HepG2 (cell line): ENCODE data around the gene MRPL38. TPM values are rescaled to one million over a fixed set of nuclear protein-coding genes. Genes with fewer than 3 reads are reported as not detected.

Experiments used
- CCAR2 ChIP-seq: fragments of 200-400 bp; formaldehyde crosslinking; optimal IDR thresholded peaks from 2 replicates; pipeline ENCODE3; 2018; ENCODE audit warnings: low read depth, mild to moderate bottlenecking, low read length, moderate library complexity
- DPF2 ChIP-seq: sonication (generic); formaldehyde crosslinking; IDR thresholded peaks from 2 replicates; pipeline ENCODE4 v1.4.0; 2020; ENCODE audit warnings: mild to moderate bottlenecking, low read depth, missing genetic modification reagents, borderline replicate concordance
- EEA1 ChIP-seq: sonication (generic); formaldehyde crosslinking; IDR thresholded peaks from 2 replicates; pipeline ENCODE4 v1.5.1; 2020; ENCODE audit warnings: mild to moderate bottlenecking, missing genetic modification reagents, borderline replicate concordance
- ELF4 ChIP-seq: sonication (generic); formaldehyde crosslinking; IDR thresholded peaks from 2 replicates; pipeline ENCODE4 v1.5.0; 2020; ENCODE audit warnings: missing genetic modification reagents, mild to moderate bottlenecking, moderate library complexity, borderline replicate concordance
- HDAC1 ChIP-seq: sonication (generic); formaldehyde crosslinking; IDR thresholded peaks from 2 replicates; pipeline ENCODE4 v1.5.1; 2020; ENCODE audit warnings: mild to moderate bottlenecking, missing genetic modification reagents
- IRF2 ChIP-seq: IDR thresholded peaks from 2 replicates; pipeline ENCODE4 v1.6.1; 2018; ENCODE audit warnings: missing genetic modification reagents, missing compliant biosample characterization
- ISX ChIP-seq: sonication (generic); formaldehyde crosslinking; conservative IDR thresholded peaks from 2 replicates; pipeline ENCODE4 v1.5.0; 2020; ENCODE audit warnings: missing genetic modification reagents
- KLF13 ChIP-seq: sonication (generic); formaldehyde crosslinking; IDR thresholded peaks from 2 replicates; pipeline ENCODE4 v1.4.0; 2020; ENCODE audit warnings: mild to moderate bottlenecking, missing genetic modification reagents
- NONO ChIP-seq, 2 experiments: fragments of 450-650 bp in 1 of 2; sonication (generic) in 1 of 2; formaldehyde crosslinking in 1 of 2; IDR thresholded peaks in 1 of 2; conservative IDR thresholded peaks in 1 of 2; 2 replicates each; pipeline versions ENCODE4 v1.6.1 to v1.8.0; 2017 to 2022; ENCODE audit warnings: mild to moderate bottlenecking in 1 of 2, missing genetic modification reagents in 1 of 2, moderate library complexity in 1 of 2
- PHB2 ChIP-seq: fragments of 450-650 bp; IDR thresholded peaks from 2 replicates; pipeline ENCODE4 v1.6.1; 2018; ENCODE audit not compliant: partially characterized antibody
- POGZ ChIP-seq: sonication (generic); formaldehyde crosslinking; IDR thresholded peaks from 2 replicates; pipeline ENCODE4 v1.4.0; 2020; ENCODE audit warnings: mild to moderate bottlenecking, missing genetic modification reagents
- SALL2 ChIP-seq: sonication (generic); formaldehyde crosslinking; IDR thresholded peaks from 2 replicates; pipeline ENCODE4 v1.8.1; 2023; ENCODE audit warnings: mild to moderate bottlenecking, missing genetic modification reagents, inconsistent platforms
- TAF1 ChIP-seq: sonication (generic); formaldehyde crosslinking; IDR thresholded peaks from 2 replicates; pipeline ENCODE4 v1.4.0; 2020; ENCODE audit warnings: missing genetic modification reagents
- ZBTB38 ChIP-seq: sonication (generic); formaldehyde crosslinking; IDR thresholded peaks from 2 replicates; pipeline ENCODE4 v1.5.1; 2020; ENCODE audit warnings: mild to moderate bottlenecking, missing genetic modification reagents
- ZNF136 ChIP-seq: sonication (generic); formaldehyde crosslinking; IDR thresholded peaks from 2 replicates; pipeline ENCODE4 v1.8.1; 2022; ENCODE audit warnings: low read depth, mild to moderate bottlenecking, moderate library complexity, missing genetic modification reagents
- ZNF333 ChIP-seq: sonication (generic); formaldehyde crosslinking; IDR thresholded peaks from 2 replicates; pipeline ENCODE4 v1.4.0; 2020; ENCODE audit warnings: mild to moderate bottlenecking, missing genetic modification reagents, borderline replicate concordance
- ZNF460 ChIP-seq: sonication (generic); formaldehyde crosslinking; IDR thresholded peaks from 2 replicates; pipeline ENCODE4 v1.5.1; 2020; ENCODE audit warnings: missing genetic modification reagents, mild to moderate bottlenecking, borderline replicate concordance
- ZNF557 ChIP-seq: sonication (generic); formaldehyde crosslinking; IDR thresholded peaks from 2 replicates; pipeline ENCODE4 v1.4.0; 2020; ENCODE audit warnings: missing genetic modification reagents
- ZNF792 ChIP-seq: IDR thresholded peaks from 2 replicates; pipeline ENCODE4 v1.6.1; 2016
- ZNF850 ChIP-seq: sonication (generic); formaldehyde crosslinking; conservative IDR thresholded peaks from 2 replicates; pipeline ENCODE4 v1.9.0; 2021; ENCODE audit warnings: mild to moderate bottlenecking, missing genetic modification reagents
- polyA plus RNA-seq, 8 experiments: library from polyadenylated mRNA; depleted of rRNA in 3 of 8; stranded (reverse) in 7 of 8; unstranded in 1 of 8; fragments of >200 nt; fragmentation: Illumina TruSeq in 4 of 8; extraction: Trizol in 4 of 8; gene quantifications; 2 replicates each; pipeline versions ENCODE4 v1.2.1 to v1.2.3, GENCODE V29; 2011 to 2016; ENCODE audit warnings: low read depth in 4 of 8, missing spikeins in 1 of 8, mixed read lengths in 1 of 8; ENCODE audit not compliant: insufficient read depth in 1 of 8
- total RNA-seq, 5 experiments: library from RNA; depleted of rRNA; stranded (reverse); fragments of >200 nt; fragmentation: Illumina TruSeq; extraction: Trizol; gene quantifications; 2 replicates each; pipeline ENCODE4 v1.2.3, GENCODE V29; 2016; ENCODE audit warnings: low read depth in 1 of 5
- TF ChIP-seq, protein P1 (sequence below): sonication (generic); formaldehyde crosslinking; IDR thresholded peaks from 2 replicates; pipeline ENCODE4 v1.4.0; 2020; ENCODE audit warnings: missing genetic modification reagents
- TF ChIP-seq, protein P2 (sequence below): IDR thresholded peaks from 2 replicates; pipeline ENCODE4 v1.6.1; 2016; ENCODE audit warnings: low read depth, missing genetic modification reagents, missing compliant biosample characterization
- TF ChIP-seq, protein P3 (sequence below): IDR thresholded peaks from 2 replicates; pipeline ENCODE4 v1.6.1; 2016

Gene MRPL38
- total and polyA plus RNA-seq, 2 of the 13 experiments (the other 11 are each of a cell fraction or from before 2014, with no cell fraction given): 83.7 to 125 TPM

DNA sequence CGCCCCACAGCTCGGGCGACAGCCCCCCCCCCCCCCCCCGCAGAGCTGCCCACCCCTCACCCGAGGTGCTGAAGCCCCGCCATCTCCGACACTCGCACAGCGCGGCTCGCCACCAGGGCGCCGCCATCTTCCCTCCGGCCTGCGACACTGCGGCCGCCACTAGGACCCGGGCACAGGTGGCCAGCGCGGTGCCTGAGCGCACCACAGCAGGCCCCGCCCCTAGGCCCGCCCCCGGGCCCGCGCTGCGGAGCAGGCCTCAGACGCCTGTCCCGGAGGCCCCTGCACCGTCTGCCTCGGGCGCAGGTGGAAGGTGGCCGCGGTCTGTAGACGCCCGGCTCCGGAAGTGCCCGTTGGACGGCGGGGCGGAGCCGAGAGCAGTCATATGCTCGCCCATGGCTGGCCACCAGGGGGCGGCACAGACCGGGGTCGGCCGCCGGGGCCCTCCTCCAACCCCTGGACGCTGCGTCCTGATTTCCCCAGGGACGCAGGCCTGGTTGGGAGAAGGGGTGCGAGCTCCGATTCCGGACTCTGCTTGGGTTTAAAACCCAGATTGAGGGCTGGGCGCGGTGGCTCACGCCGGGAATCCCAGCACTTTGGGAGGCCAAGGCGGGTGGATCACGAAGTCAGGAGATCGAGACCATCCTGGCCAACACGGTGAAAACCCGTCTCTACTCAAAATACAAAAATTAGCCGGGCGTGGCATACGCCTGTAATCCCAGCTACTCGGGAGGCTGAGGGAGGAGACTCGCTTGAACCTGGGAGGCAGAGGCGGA is at the start of gene MRPL38 (continued):
- TF ChIP-seq CCAR2 (no peak), ZNF333 (CRISPR knock-in tag) (peak; percentile 91), ELF4 (CRISPR knock-in tag) (peak; percentile 59; the same call in 1 of the 2 replicates), KLF13 (no peak), HDAC1 (CRISPR knock-in tag) (peak; percentile 92), TAF1 (CRISPR knock-in tag) (peak; percentile 92), ZNF850 (CRISPR knock-in tag) (peak; percentile 85; the same call in 1 of the 2 replicates), SALL2 (CRISPR knock-in tag) (peak; percentile 99), ZBTB38 (CRISPR knock-in tag) (peak; percentile 98), NONO (IDR thresholded peaks at IDR 0.05) (no peak), NONO (CRISPR knock-in tag; conservative IDR thresholded peaks at IDR 0.05) (peak; percentile 99), PHB2 (no peak), ZNF136 (peak; percentile 62; the same call in 1 of the 2 replicates), ISX (CRISPR knock-in tag) (0 out of 2 replicates have a peak, but pooled peaks have one; percentile 51), ZNF557 (CRISPR knock-in tag) (peak; percentile 94; the same call in 1 of the 2 replicates), ZNF460 (CRISPR knock-in tag) (peak; percentile 84; the same call in 1 of the 2 replicates), ZNF792 (CRISPR knock-in tag) (peak; percentile 97), EEA1 (CRISPR knock-in tag) (peak; percentile 82; the same call in 1 of the 2 replicates), DPF2 (CRISPR knock-in tag) (0 out of 2 replicates have a peak, but pooled peaks have one; percentile 58), IRF2 (peak; percentile 98), POGZ (CRISPR knock-in tag) (peak; percentile 87)
- TF ChIP-seq, protein P1, sequence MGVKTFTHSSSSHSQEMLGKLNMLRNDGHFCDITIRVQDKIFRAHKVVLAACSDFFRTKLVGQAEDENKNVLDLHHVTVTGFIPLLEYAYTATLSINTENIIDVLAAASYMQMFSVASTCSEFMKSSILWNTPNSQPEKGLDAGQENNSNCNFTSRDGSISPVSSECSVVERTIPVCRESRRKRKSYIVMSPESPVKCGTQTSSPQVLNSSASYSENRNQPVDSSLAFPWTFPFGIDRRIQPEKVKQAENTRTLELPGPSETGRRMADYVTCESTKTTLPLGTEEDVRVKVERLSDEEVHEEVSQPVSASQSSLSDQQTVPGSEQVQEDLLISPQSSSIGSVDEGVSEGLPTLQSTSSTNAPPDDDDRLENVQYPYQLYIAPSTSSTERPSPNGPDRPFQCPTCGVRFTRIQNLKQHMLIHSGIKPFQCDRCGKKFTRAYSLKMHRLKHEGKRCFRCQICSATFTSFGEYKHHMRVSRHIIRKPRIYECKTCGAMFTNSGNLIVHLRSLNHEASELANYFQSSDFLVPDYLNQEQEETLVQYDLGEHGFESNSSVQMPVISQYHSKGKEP (CRISPR knock-in tag): peak; percentile 82; the same call in 1 of the 2 replicates
- TF ChIP-seq, protein P2, sequence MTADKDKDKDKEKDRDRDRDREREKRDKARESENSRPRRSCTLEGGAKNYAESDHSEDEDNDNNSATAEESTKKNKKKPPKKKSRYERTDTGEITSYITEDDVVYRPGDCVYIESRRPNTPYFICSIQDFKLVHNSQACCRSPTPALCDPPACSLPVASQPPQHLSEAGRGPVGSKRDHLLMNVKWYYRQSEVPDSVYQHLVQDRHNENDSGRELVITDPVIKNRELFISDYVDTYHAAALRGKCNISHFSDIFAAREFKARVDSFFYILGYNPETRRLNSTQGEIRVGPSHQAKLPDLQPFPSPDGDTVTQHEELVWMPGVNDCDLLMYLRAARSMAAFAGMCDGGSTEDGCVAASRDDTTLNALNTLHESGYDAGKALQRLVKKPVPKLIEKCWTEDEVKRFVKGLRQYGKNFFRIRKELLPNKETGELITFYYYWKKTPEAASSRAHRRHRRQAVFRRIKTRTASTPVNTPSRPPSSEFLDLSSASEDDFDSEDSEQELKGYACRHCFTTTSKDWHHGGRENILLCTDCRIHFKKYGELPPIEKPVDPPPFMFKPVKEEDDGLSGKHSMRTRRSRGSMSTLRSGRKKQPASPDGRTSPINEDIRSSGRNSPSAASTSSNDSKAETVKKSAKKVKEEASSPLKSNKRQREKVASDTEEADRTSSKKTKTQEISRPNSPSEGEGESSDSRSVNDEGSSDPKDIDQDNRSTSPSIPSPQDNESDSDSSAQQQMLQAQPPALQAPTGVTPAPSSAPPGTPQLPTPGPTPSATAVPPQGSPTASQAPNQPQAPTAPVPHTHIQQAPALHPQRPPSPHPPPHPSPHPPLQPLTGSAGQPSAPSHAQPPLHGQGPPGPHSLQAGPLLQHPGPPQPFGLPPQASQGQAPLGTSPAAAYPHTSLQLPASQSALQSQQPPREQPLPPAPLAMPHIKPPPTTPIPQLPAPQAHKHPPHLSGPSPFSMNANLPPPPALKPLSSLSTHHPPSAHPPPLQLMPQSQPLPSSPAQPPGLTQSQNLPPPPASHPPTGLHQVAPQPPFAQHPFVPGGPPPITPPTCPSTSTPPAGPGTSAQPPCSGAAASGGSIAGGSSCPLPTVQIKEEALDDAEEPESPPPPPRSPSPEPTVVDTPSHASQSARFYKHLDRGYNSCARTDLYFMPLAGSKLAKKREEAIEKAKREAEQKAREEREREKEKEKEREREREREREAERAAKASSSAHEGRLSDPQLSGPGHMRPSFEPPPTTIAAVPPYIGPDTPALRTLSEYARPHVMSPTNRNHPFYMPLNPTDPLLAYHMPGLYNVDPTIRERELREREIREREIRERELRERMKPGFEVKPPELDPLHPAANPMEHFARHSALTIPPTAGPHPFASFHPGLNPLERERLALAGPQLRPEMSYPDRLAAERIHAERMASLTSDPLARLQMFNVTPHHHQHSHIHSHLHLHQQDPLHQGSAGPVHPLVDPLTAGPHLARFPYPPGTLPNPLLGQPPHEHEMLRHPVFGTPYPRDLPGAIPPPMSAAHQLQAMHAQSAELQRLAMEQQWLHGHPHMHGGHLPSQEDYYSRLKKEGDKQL (CRISPR knock-in tag): peak; percentile 77
- TF ChIP-seq, protein P3, sequence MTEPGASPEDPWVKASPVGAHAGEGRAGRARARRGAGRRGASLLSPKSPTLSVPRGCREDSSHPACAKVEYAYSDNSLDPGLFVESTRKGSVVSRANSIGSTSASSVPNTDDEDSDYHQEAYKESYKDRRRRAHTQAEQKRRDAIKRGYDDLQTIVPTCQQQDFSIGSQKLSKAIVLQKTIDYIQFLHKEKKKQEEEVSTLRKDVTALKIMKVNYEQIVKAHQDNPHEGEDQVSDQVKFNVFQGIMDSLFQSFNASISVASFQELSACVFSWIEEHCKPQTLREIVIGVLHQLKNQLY: peak; percentile 88
